Prostate gland (tissue), 2 donors: Measurements from ENCODE around the gene KRABD2.

Source experiments
- DNase-seq: peaks from one replicate; pipeline ENCODE4 v3.0.0-alpha.2; 2019; ENCODE audit warnings: low spot score
- H3K27ac ChIP-seq, 2 donors: fragments of 200-600 bp; sonication (generic); 2 replicates each; pipeline ENCODE4 v1.5.1; 2017 to 2019
- H3K27me3 ChIP-seq: fragments of 200-600 bp; sonication (generic); replicated peaks from 2 replicates; pipeline ENCODE4 v1.5.1; 2019; ENCODE audit not compliant: insufficient read depth
- H3K36me3 ChIP-seq, 2 donors: fragments of 200-600 bp; sonication (generic); 1 replicate in 1 of 2; 2 replicates in 1 of 2; pipeline versions ENCODE4 v1.5.1 to v1.8.1; 2017 to 2019
- H3K4me1 ChIP-seq: fragments of 200-600 bp; sonication (generic); replicated peaks from 2 replicates; pipeline ENCODE4 v1.5.1; 2019
- H3K4me3 ChIP-seq, 2 donors: fragments of 200-600 bp; sonication (generic); 2 replicates each; pipeline ENCODE4 v1.5.1; 2017 to 2019
- H3K9me3 ChIP-seq: fragments of 200-600 bp; sonication (generic); 2 replicates; pipeline ENCODE4 v1.5.1; 2017
- POLR2A ChIP-seq: fragments of 450-650 bp; IDR thresholded peaks from one replicate; pipeline ENCODE4 v1.6.1; 2016; ENCODE audit warnings: antibody characterized with exemption, mild to moderate bottlenecking
- POLR2AphosphoS5 ChIP-seq: sonication (generic); formaldehyde crosslinking; IDR thresholded peaks from one replicate; pipeline ENCODE4 v1.6.1; 2017; ENCODE audit warnings: antibody characterized with exemption
- WGBS: methylation state at CpG from one replicate; pipeline ENCODE4 v1.1.5; 2018; 5-methylcytosine and 5-hydroxymethylcytosine counted together
- intact Hi-C: fragments of 100-400 bp; cut with DNase I; formaldehyde crosslinking; loops from one replicate; pipeline ENCODE4 v1.14.2; 2022
- TF ChIP-seq, protein P1 (sequence below), 4 experiments: fragments of 200-600 bp in 2 of 4; fragments of 450-650 bp in 2 of 4; sonication (generic) in 2 of 4; IDR thresholded peaks; 1 replicate in 3 of 4; 2 replicates in 1 of 4; pipeline ENCODE4 v1.5.1; 2016 to 2019; ENCODE audit warnings: antibody characterized with exemption in 4 of 4, mild to moderate bottlenecking in 2 of 4, moderate library complexity in 2 of 4

The KRABD2 gene

GRCh38 chr17:8360751-8361150, 15.8 kb downstream of the KRABD2 start:
- H3K27ac ChIP-seq, result no peak overlapping the region
- no peaks in the 10 kb centered on the region for H3K9me3 ChIP-seq
- H3K27me3 ChIP-seq, result no peaks in the 10 kb centered on the region
- 34% methylated on average over 3 of the region's 3 CpGs for WGBS
- H3K4me3 ChIP-seq, result no peak overlapping the region
- H3K4me1 ChIP-seq, result no peaks in the 10 kb centered on the region
- intact Hi-C loops, result no loop called here
- no peaks in the 10 kb centered on the region for H3K36me3 ChIP-seq
- TF ChIP-seq, protein P1, sequence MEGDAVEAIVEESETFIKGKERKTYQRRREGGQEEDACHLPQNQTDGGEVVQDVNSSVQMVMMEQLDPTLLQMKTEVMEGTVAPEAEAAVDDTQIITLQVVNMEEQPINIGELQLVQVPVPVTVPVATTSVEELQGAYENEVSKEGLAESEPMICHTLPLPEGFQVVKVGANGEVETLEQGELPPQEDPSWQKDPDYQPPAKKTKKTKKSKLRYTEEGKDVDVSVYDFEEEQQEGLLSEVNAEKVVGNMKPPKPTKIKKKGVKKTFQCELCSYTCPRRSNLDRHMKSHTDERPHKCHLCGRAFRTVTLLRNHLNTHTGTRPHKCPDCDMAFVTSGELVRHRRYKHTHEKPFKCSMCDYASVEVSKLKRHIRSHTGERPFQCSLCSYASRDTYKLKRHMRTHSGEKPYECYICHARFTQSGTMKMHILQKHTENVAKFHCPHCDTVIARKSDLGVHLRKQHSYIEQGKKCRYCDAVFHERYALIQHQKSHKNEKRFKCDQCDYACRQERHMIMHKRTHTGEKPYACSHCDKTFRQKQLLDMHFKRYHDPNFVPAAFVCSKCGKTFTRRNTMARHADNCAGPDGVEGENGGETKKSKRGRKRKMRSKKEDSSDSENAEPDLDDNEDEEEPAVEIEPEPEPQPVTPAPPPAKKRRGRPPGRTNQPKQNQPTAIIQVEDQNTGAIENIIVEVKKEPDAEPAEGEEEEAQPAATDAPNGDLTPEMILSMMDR (IDR thresholded peaks at IDR 0.05), result no peak
- TF ChIP-seq POLR2A (no peak), POLR2AphosphoS5 (no peak)
- DNase-seq, result no peak

DNA sequence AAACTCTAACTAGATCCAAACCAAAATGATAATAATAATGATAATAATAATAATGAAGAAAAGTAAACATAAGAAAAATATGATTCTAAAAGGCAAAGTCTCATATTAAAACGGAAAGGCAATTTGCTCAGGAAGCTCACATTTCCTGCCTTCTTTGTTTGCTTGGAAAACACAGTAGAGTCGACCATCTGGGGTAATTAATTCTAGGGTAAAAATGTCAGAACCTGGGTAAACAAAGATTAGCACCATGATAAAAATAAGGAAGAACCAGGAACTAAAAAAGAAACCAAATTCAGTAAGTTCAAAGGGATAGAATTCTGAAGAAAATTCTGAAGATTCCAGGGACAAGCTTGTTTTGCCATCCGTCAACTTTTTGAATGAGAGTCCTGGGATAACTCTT, 16.2 kb downstream of the KRABD2 start:
- no peak overlapping the region for H3K4me3 ChIP-seq
- H3K27me3 ChIP-seq, result no peaks in the 10 kb centered on the region
- no peak overlapping the region for H3K27ac ChIP-seq
- 25% methylated on average over 3 of the region's 3 CpGs for WGBS
- DNase-seq, result no peak
- no peaks in the 10 kb centered on the region for H3K36me3 ChIP-seq
- no peak for TF ChIP-seq POLR2A
- TF ChIP-seq, protein P1 (IDR thresholded peaks at IDR 0.05), result no peak
- no peak for TF ChIP-seq POLR2AphosphoS5
- intact Hi-C loops, result no loop called here
- H3K4me1 ChIP-seq, result no peaks in the 10 kb centered on the region
- H3K9me3 ChIP-seq, result no peaks in the 10 kb centered on the region

- TF ChIP-seq POLR2A (no peak), POLR2AphosphoS5 (no peak)
- TF ChIP-seq, protein P1 (IDR thresholded peaks at IDR 0.05), result no peak
- no peaks in the 10 kb centered on the region for H3K36me3 ChIP-seq
- WGBS, result 50% methylated on average over 5 of the region's 5 CpGs
- no peak for DNase-seq
- intact Hi-C loops, result no loop called here
- H3K4me1 ChIP-seq, result no peaks in the 10 kb centered on the region
- H3K27me3 ChIP-seq, result no peaks in the 10 kb centered on the region
- no peaks in the 10 kb centered on the region for H3K9me3 ChIP-seq
- no peak overlapping the region for H3K4me3 ChIP-seq
- no peak overlapping the region for H3K27ac ChIP-seq
Measured at GRCh38 chr17:8359769-8360168, 16.7 kb downstream of the KRABD2 start.

DNA sequence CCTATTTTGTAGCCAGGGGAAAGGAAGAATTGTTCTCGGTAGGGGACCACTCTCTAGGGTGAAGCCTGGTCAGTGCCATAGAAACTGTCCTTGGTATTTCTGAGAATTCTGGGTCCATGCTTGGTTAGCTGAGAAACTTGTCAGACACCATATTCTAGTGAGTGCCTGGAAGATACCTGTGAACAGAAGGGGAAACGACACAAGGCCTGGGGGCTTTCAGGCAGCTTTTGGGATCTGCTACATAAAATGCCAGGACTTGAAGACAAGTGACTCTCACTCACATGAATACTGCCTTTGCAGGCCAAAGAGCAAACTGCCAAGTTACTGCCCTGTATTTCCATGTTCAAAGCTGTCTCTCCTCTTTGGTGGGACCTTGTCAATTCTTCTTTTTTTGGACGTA, 18.6 kb downstream of the KRABD2 start:
- Histone ChIP-seq H3K4me3 (no peak overlapping the region), H3K4me1 (no peaks in the 10 kb centered on the region), H3K36me3 (no peaks in the 10 kb centered on the region), H3K27me3 (no peaks in the 10 kb centered on the region), H3K9me3 (no peaks in the 10 kb centered on the region), H3K27ac (no peak overlapping the region)
- DNase-seq, result no peak
- 94% methylated on average over 3 of the region's 3 CpGs for WGBS
- intact Hi-C loops, result no loop called here
- TF ChIP-seq POLR2AphosphoS5 (no peak), POLR2A (no peak)
- TF ChIP-seq, protein P1 (IDR thresholded peaks at IDR 0.05), result no peak

DNA sequence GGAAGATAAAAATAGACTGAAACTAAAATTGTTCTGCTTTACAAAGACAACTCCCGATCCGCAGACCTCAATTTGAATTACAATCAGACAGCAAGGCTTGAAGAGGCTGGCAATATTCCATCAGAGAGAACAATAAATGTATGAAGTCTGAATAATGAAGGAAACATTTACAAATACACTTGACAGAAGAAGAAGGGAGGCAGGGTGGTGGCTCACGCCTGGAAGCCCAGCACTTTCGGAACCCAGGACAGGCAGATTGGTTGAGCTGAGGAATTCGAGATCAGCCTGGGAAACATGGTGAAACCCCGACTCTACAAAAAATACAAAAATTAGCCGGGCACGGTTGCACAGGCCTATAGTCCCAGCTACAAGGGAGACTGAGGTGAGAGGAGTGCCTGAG, 22.3 kb downstream of the KRABD2 start:
- H3K27me3 ChIP-seq, result no peaks in the 10 kb centered on the region
- TF ChIP-seq POLR2AphosphoS5 (no peak), POLR2A (no peak)
- TF ChIP-seq, protein P1 (IDR thresholded peaks at IDR 0.05), result no peak
- 75% methylated on average over 8 of the region's 8 CpGs for WGBS

More for the DNA sequence above, 22.3 kb downstream of the KRABD2 start:
- H3K4me3 ChIP-seq, result no peak overlapping the region
- H3K9me3 ChIP-seq, result no peaks in the 10 kb centered on the region
- no peaks in the 10 kb centered on the region for H3K36me3 ChIP-seq
- DNase-seq, result no peak
- intact Hi-C loops, result no loop called here
- no peaks in the 10 kb centered on the region for H3K4me1 ChIP-seq
- no peak overlapping the region for H3K27ac ChIP-seq
